ENCODE data around the gene SLC25A21.

Gene SLC25A21

DNA sequence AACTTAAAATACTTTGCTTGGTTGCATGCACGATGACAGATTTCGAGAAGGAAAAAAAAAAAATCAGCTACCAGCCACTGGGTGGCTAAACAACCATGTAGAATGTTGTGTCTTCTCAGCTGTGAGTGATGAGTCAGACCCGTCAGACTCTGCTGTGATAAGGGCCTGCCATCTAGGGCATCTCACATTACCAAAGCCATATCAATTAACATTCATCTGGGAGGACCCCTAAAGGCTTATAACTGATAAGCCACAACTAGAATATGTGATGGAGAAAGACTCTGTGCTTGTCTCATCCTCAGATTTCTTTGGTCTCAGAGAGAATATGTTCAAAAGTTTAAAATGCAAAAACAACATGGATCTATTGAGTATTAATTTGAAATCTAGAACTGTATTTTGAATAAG is 399.3 kb downstream of the SLC25A21 start:
- ChIA-PET POLR2A (interaction anchor here (0.9 kb wide), 1 partner anchor 62 kb away, joined by 4 read pairs; no protein-coding TSS in a partner anchor), CTCF (interaction anchor here (0.6 to 3.5 kb wide), 10 partner anchors 12 to 1102 kb away, joined by 3 to 13 read pairs (median 3); no protein-coding TSS in a partner anchor)
- no peak overlapping the region for H3K4me3 ChIP-seq (ENCODE audit: low read depth, low read length)
- peaks cover 35% of the 10 kb centered on the region for H3K4me1 ChIP-seq (ENCODE audit: control insufficient read depth, insufficient read depth, low read length)
- no peaks in the 10 kb centered on the region for H3K9me3 ChIP-seq (ENCODE audit: control insufficient read depth, insufficient read depth, low read depth, low read length)
- no peak overlapping the region for H3K27ac ChIP-seq (ENCODE audit: extremely low read depth, low read depth, low read length)
- H3K36me3 ChIP-seq (ENCODE audit: control insufficient read depth in 2 of 2, insufficient read depth in 1 of 2, low read length in 2 of 2): no peaks in the 10 kb centered on the region
- no peak for TF ChIP-seq ZNF133 (tag by site-specific recombination; IDR thresholded peaks at IDR 0.05)
- peak; percentile 57; the same call in 1 of the 2 replicates for TF ChIP-seq ZNF24 (tag by site-specific recombination; IDR thresholded peaks at IDR 0.05)
- TF ChIP-seq ZNF488 (tag by site-specific recombination; IDR thresholded peaks at IDR 0.05): no peak
- peak; percentile 37; the same call in 1 of the 2 replicates for TF ChIP-seq ZBTB17 (tag by site-specific recombination; IDR thresholded peaks at IDR 0.05)
- TF ChIP-seq, protein P1, sequence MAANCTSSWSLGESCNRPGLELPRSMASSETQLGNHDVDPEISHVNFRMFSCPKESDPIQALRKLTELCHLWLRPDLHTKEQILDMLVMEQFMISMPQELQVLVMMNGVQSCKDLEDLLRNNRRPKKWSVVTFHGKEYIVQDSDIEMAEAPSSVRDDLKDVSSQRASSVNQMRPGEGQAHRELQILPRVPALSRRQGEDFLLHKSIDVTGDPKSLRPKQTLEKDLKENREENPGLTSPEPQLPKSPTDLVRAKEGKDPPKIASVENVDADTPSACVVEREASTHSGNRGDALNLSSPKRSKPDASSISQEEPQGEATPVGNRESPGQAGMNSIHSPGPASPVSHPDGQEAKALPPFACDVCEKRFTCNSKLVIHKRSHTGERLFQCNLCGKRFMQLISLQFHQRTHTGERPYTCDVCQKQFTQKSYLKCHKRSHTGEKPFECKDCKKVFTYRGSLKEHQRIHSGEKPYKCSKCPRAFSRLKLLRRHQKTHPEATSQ (tag by site-specific recombination; IDR thresholded peaks at IDR 0.05): no peak
- no peak for TF ChIP-seq ZNF510 (tag by site-specific recombination; IDR thresholded peaks at IDR 0.05; ENCODE audit: insufficient replicate concordance)
- peak; percentile 53; the same call in 1 of the 2 replicates for TF ChIP-seq ZNF692 (tag by site-specific recombination; IDR thresholded peaks at IDR 0.05)
- TF ChIP-seq ZNF2 (tag by site-specific recombination; IDR thresholded peaks at IDR 0.05): no peak
- no peak for TF ChIP-seq ZNF350 (tag by site-specific recombination; IDR thresholded peaks at IDR 0.05)
- peak; percentile 74 for TF ChIP-seq ZNF629 (tag by site-specific recombination; IDR thresholded peaks at IDR 0.05)
- TF ChIP-seq REST (tag by site-specific recombination; IDR thresholded peaks at IDR 0.05): no peak
- peak; percentile 74 for TF ChIP-seq SP7 (tag by site-specific recombination; IDR thresholded peaks at IDR 0.05)
- peak; percentile 42; the same call in 1 of the 2 replicates for TF ChIP-seq CTCF (tag by site-specific recombination; IDR thresholded peaks at IDR 0.05)
- TF ChIP-seq, protein P2, sequence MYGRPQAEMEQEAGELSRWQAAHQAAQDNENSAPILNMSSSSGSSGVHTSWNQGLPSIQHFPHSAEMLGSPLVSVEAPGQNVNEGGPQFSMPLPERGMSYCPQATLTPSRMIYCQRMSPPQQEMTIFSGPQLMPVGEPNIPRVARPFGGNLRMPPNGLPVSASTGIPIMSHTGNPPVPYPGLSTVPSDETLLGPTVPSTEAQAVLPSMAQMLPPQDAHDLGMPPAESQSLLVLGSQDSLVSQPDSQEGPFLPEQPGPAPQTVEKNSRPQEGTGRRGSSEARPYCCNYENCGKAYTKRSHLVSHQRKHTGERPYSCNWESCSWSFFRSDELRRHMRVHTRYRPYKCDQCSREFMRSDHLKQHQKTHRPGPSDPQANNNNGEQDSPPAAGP (tag by site-specific recombination; IDR thresholded peaks at IDR 0.05): peak; percentile 31; the same call in 1 of the 2 replicates
- 0 out of 2 replicates have a peak, but pooled peaks have one; percentile 10 for TF ChIP-seq ZNF366 (tag by site-specific recombination; conservative IDR thresholded peaks at IDR 0.05)
- peak; percentile 60; the same call in 1 of the 2 replicates for TF ChIP-seq ZNF639 (tag by site-specific recombination; IDR thresholded peaks at IDR 0.05)
- TF ChIP-seq ZNF335 (tag by site-specific recombination; conservative IDR thresholded peaks at IDR 0.05): peak; percentile 28; the same call in 1 of the 2 replicates
- peak; percentile 29; the same call in 1 of the 2 replicates for TF ChIP-seq GLIS1 (tag by site-specific recombination; IDR thresholded peaks at IDR 0.05)
- peak; percentile 21; the same call in 1 of the 2 replicates for TF ChIP-seq ZNF449 (tag by site-specific recombination; IDR thresholded peaks at IDR 0.05)
- TF ChIP-seq ZBTB1 (tag by site-specific recombination; IDR thresholded peaks at IDR 0.05): no peak
- TF ChIP-seq ZNF175 (tag by site-specific recombination; IDR thresholded peaks at IDR 0.05): no peak
- peak; percentile 50; the same call in 1 of the 2 replicates for TF ChIP-seq OSR2 (tag by site-specific recombination; IDR thresholded peaks at IDR 0.05)
